GM12878 (cell line): ENCODE data around the gene AHNAK2. TPM values are rescaled to one million over a fixed set of nuclear protein-coding genes. Genes with fewer than 3 reads are reported as not detected.
A peak's percentile ranks its signal among the peaks of the same experiment; 100 is the strongest.

ENCODE experiments used
- ATAC-seq: fragments of 200-7000 bp; cut with Tn5 transposase; 3 replicates; pipeline ENCODE4 v1.9.1; 2020; ENCODE audit warnings: mild to moderate bottlenecking, moderate library complexity
- BruUV-seq: library from RNA; stranded (reverse); fragments of 400-500 nt; replicated peaks from 2 replicates; lab custom pipeline; 2021; lab: Mats Ljungman, UMichigan
- CTCF ChIA-PET: fragments of 300-600 bp; sonication (Branson Sonifier 250); formaldehyde crosslinking; extraction: SDS; loops from one replicate; lab custom pipeline; 2021; ENCODE audit warnings: inconsistent platforms; lab: Yijun Ruan, JAX
- POLR2A ChIA-PET: fragments of 350-600 bp; formaldehyde crosslinking; extraction: SDS; loops from one replicate; lab custom pipeline; 2021; ENCODE audit warnings: inconsistent platforms; lab: Charles Lee
- RAD21 ChIA-PET: fragments of 300-600 bp; sonication (Branson Sonifier 250); formaldehyde crosslinking; loops from one replicate; lab custom pipeline; 2023; ENCODE audit warnings: antibody characterized with exemption; ENCODE audit not compliant: unreplicated experiment; lab: Charles Lee
- SMC1A ChIA-PET: fragments of 300-600 bp; sonication (Branson Sonifier 250); formaldehyde crosslinking; loops from one replicate; lab custom pipeline; 2023; ENCODE audit not compliant: unreplicated experiment, uncharacterized antibody; lab: Charles Lee
- DNase-seq: peaks from one replicate; pipeline ENCODE4 v3.0.0-alpha.2; 2011; ENCODE audit warnings: low read depth, low spot score
- FAIRE-seq: peaks from 3 replicates; lab custom pipeline; 2011; peaks lifted over from hg19 to GRCh38; lab: Jason Lieb, UNC
- H2AFZ ChIP-seq: 2 replicates; pipeline ENCODE4 v1.6.0; 2011; ENCODE audit warnings: low read depth, low read length, control low read depth; ENCODE audit not compliant: control insufficient read depth
- H3K27ac ChIP-seq: 2 replicates; pipeline ENCODE4 v1.5.1; 2011; ENCODE audit warnings: control low read depth; ENCODE audit not compliant: control insufficient read depth, insufficient read depth
- H3K27me3 ChIP-seq, 2 experiments: replicated peaks in 1 of 2; 2 replicates each; pipeline versions ENCODE4 v1.6.0 to v1.6.1; 2011; ENCODE audit warnings: low read length in 1 of 2; ENCODE audit not compliant: control insufficient read depth in 2 of 2, insufficient read depth in 2 of 2
- H3K36me3 ChIP-seq, 2 experiments: 2 replicates each; pipeline ENCODE4 v1.5.1; 2011; ENCODE audit warnings: low read length in 1 of 2; ENCODE audit not compliant: control insufficient read depth in 2 of 2, insufficient read depth in 2 of 2
- H3K4me1 ChIP-seq: 2 replicates; pipeline ENCODE4 v1.6.1; 2011; ENCODE audit warnings: mild to moderate bottlenecking, low read length, moderate library complexity, mixed read lengths; ENCODE audit not compliant: control insufficient read depth, insufficient read depth
- H3K4me2 ChIP-seq: 2 replicates; pipeline ENCODE4 v1.6.0; 2011; ENCODE audit warnings: control low read depth; ENCODE audit not compliant: control insufficient read depth, insufficient read depth
- H3K4me3 ChIP-seq: fragments of 200-600 bp; sonication (generic); 2 replicates; pipeline ENCODE4 v1.5.1; 2016
- H3K79me2 ChIP-seq: 2 replicates; pipeline ENCODE4 v1.6.0; 2011; ENCODE audit warnings: low read length; ENCODE audit not compliant: control insufficient read depth, insufficient read depth
- H3K9ac ChIP-seq: 2 replicates; pipeline ENCODE4 v1.8.0; 2011; ENCODE audit warnings: low read length, control low read depth, mixed read lengths; ENCODE audit not compliant: control insufficient read depth, insufficient read depth
- H3K9me3 ChIP-seq: replicated peaks from 3 replicates; pipeline ENCODE4 v1.5.1; 2011; ENCODE audit warnings: mild to moderate bottlenecking, low read length; ENCODE audit not compliant: control insufficient read depth, insufficient read depth
- H4K20me1 ChIP-seq: 2 replicates; pipeline ENCODE4 v1.6.0; 2011; ENCODE audit not compliant: control insufficient read depth, insufficient read depth
- BACH1 ChIP-seq: fragments of 450-650 bp; IDR thresholded peaks from 2 replicates; pipeline ENCODE4 v1.6.1; 2017; ENCODE audit warnings: mild to moderate bottlenecking, borderline replicate concordance
- CBX5 ChIP-seq: sonication (generic); IDR thresholded peaks from 2 replicates; pipeline ENCODE4 v1.6.1; 2016; ENCODE audit warnings: low read depth, moderate library complexity, mild to moderate bottlenecking, inconsistent platforms
- EED ChIP-seq: sonication (generic); IDR thresholded peaks from 2 replicates; pipeline ENCODE4 v1.6.1; 2016; ENCODE audit warnings: antibody characterized with exemption, low read depth
- GATAD2B ChIP-seq: fragments of 450-650 bp; conservative IDR thresholded peaks from 2 replicates; pipeline ENCODE4 v1.6.1; 2017; ENCODE audit warnings: low read depth, mild to moderate bottlenecking, moderate library complexity
- IKZF2 ChIP-seq, 2 experiments: fragments of 450-650 bp; IDR thresholded peaks; 2 replicates each; pipeline ENCODE4 v1.6.1; 2017; ENCODE audit warnings: mild to moderate bottlenecking in 2 of 2, moderate library complexity in 2 of 2
- JUNB ChIP-seq: IDR thresholded peaks from 2 replicates; pipeline ENCODE4 v1.6.1; 2016; ENCODE audit warnings: antibody characterized with exemption, mild to moderate bottlenecking
- RUNX3 ChIP-seq: IDR thresholded peaks from 2 replicates; pipeline ENCODE4 v1.6.1; 2012; ENCODE audit warnings: low read length, inconsistent platforms
- SMAD5 ChIP-seq: IDR thresholded peaks from 2 replicates; pipeline ENCODE4 v1.6.1; 2016; ENCODE audit warnings: antibody characterized with exemption, low read depth
- SPI1 ChIP-seq: IDR thresholded peaks from 2 replicates; pipeline ENCODE4 v1.6.1; 2011; ENCODE audit warnings: low read depth, mild to moderate bottlenecking, low read length, moderate library complexity, borderline replicate concordance; ENCODE audit not compliant: insufficient read depth
- SREBF2 ChIP-seq: IDR thresholded peaks from 2 replicates; pipeline ENCODE4 v1.6.1; 2012; ENCODE audit warnings: mild to moderate bottlenecking, low read length
- WGBS: methylation state at CpG from one replicate; pipeline ENCODE4 v1.1.6; 2016; ENCODE audit warnings: low lambda C conversion rate; ENCODE audit not compliant: insufficient replicate concordance, insufficient coverage; ENCODE audit errors: missing lambda C conversion rate; 5-methylcytosine and 5-hydroxymethylcytosine counted together
- in situ Hi-C: fragments of 300-500 bp; cut with MboI; formaldehyde crosslinking; loops from 9 replicates; pipeline ENCODE4 v1.14.3; 2018; ENCODE audit warnings: mixed read lengths
- intact Hi-C: fragments of 100-400 bp; cut with micrococcal nuclease; formaldehyde crosslinking; loops from one replicate; pipeline ENCODE4 v1.14.2; 2022; ENCODE audit not compliant: unreplicated experiment
- polyA plus RNA-seq, 11 experiments: library from polyadenylated mRNA; depleted of rRNA in 4 of 11; unstranded in 6 of 11; stranded (reverse) in 5 of 11; fragments of >200 nt; fragmentation: Nextera tagmentation in 4 of 11; fragmentation: Illumina TruSeq in 1 of 11; extraction: Ambion mirVana in 4 of 11; extraction: Trizol in 1 of 11; gene quantifications; 1 replicate in 1 of 11; 2 replicates in 10 of 11; pipeline versions ENCODE4 v1.2.1 to v1.2.3, GENCODE V29; 2011 to 2016; ENCODE audit warnings: inconsistent platforms in 2 of 11, missing spikeins in 2 of 11, low read depth in 1 of 11
- total RNA-seq, 4 experiments: library from RNA; depleted of rRNA in 3 of 4; stranded (reverse); fragments of >200 nt in 3 of 4; fragmentation: Illumina TruSeq in 1 of 4; extraction: Trizol in 1 of 4; gene quantifications; 2 replicates each; pipeline versions ENCODE4 v1.2.1 to v1.2.3, GENCODE V29; 2013 to 2021
- TF ChIP-seq, protein P1 (sequence below): IDR thresholded peaks from 2 replicates; pipeline ENCODE4 v1.6.1; 2011; ENCODE audit warnings: low read depth, low read length, improper control_type of control experiment, borderline replicate concordance
- TF ChIP-seq, protein P2 (sequence below): fragments of 450-650 bp; IDR thresholded peaks from 2 replicates; pipeline ENCODE4 v1.6.1; 2016; ENCODE audit warnings: mild to moderate bottlenecking
- TF ChIP-seq, protein P3 (sequence below): fragments of 450-650 bp; formaldehyde crosslinking; IDR thresholded peaks from 2 replicates; pipeline ENCODE4 v1.4.0; 2022; ENCODE audit warnings: mild to moderate bottlenecking, moderate library complexity

AHNAK2 gene
- total and polyA plus RNA-seq, 10 of the 15 experiments (the other 5 are each of a cell fraction or from before 2014, with no cell fraction given), result 0.03 to 0.10 TPM; not detected in 8

DNA sequence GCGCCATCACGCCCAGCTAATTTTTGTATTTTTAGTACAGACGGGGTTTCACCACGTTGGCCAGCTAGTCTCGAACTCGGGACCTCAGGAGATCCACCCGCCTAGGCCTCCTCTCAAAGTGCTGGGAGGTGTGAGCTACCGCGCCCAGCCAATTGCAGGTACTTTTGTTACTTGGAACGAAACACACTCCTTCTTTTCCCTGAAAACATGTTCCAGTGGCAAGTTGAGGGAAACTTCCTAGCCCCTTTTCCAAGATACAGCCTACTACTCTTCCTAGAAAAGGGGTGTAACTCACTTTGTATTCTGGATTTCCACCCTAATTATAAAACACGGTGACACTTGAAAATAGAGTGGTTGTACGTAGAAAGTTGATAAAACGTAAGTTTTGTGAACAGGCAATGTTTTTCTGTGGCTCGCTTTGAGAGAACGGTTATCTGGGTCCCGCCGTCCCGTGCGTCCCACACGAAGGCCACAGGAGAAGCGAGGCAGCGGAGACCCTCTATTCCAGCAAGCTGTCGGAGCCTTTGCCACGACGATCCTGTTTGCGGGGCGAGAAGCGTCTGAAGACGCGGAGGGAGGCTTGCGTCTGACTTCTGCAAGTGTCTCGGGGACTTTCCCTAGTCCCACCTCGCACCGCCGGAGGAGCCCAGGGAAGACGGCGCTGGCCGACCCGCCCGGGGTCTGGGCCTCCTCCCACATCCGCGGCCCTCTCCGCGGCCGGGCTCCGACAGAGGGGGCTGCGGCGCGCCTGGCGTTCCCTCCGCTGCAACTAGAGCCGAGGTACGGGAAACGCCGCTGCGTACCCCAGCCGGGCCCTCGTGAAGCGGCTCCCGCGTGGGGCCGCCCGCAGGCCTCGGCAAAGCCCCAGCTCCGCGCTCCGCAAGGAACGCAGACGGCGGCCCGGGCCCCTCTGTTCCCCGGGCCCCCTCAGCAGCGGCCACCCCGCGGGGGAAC, 42.0 kb upstream of the AHNAK2 start:
- DNase-seq (no peak), ATAC-seq (peak; percentile 47), FAIRE-seq (no peak)
- ChIA-PET RAD21 (interaction anchor here (1.0 to 3.9 kb wide), 5 partner anchors 25 to 66 kb away, joined by 4 to 25 read pairs (median 15); partner anchors contain the start of genes CLBA1 and GPR132), POLR2A (interaction anchor here (0.6 to 2.4 kb wide), 11 partner anchors 20 to 511 kb away, joined by 3 to 13 read pairs (median 5); partner anchors contain the start of genes CLBA1, GPR132 and SIVA1), SMC1A (interaction anchor here (1.0 to 2.7 kb wide), 6 partner anchors 9 to 45 kb away, joined by 3 to 13 read pairs (median 4); partner anchors contain the start of gene GPR132), CTCF (interaction anchor here (0.7 to 3.0 kb wide), 12 partner anchors 8 to 73 kb away, joined by 3 to 25 read pairs (median 3); partner anchors contain the start of gene GPR132)
- peak overlapping the region; percentile 93 for H3K9ac ChIP-seq
- no TSS peak for BruUV-seq
- H3K79me2 ChIP-seq, result peaks cover 74% of the 10 kb centered on the region
- peak overlapping the region; percentile 89 for H3K4me3 ChIP-seq
- H3K36me3 ChIP-seq, result peaks cover 2 to 6% of the 10 kb centered on the region in 2 experiments; a peak in 3 of 4 replicates
- peak overlapping the region; percentile 97 for H3K4me2 ChIP-seq
- peak overlapping the region; percentile 46 for H2AFZ ChIP-seq
- no peaks in the 10 kb centered on the region for H3K27me3 ChIP-seq
- in situ Hi-C loops, result no loop called here
- H3K9me3 ChIP-seq, result no peaks in the 10 kb centered on the region
- peaks cover 14% of the 10 kb centered on the region for H3K4me1 ChIP-seq
- intact Hi-C loops, result loop anchor here (5.0 kb wide), 1 partner anchor 47 kb away; the partner anchor contains the start of gene GPR132
- no peaks in the 10 kb centered on the region for H4K20me1 ChIP-seq
- under 1% methylated on average over 64 of the region's 75 CpGs for WGBS
- peak overlapping the region; percentile 80 for H3K27ac ChIP-seq
- 0 out of 2 replicates have a peak, but pooled peaks have one; percentile 25 for TF ChIP-seq SMAD5
- 0 out of 2 replicates have a peak, but pooled peaks have one; percentile 12 for TF ChIP-seq EED
- TF ChIP-seq JUNB, result no peak
- TF ChIP-seq, protein P1, sequence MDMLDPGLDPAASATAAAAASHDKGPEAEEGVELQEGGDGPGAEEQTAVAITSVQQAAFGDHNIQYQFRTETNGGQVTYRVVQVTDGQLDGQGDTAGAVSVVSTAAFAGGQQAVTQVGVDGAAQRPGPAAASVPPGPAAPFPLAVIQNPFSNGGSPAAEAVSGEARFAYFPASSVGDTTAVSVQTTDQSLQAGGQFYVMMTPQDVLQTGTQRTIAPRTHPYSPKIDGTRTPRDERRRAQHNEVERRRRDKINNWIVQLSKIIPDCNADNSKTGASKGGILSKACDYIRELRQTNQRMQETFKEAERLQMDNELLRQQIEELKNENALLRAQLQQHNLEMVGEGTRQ, result no peak
- TF ChIP-seq, protein P2, sequence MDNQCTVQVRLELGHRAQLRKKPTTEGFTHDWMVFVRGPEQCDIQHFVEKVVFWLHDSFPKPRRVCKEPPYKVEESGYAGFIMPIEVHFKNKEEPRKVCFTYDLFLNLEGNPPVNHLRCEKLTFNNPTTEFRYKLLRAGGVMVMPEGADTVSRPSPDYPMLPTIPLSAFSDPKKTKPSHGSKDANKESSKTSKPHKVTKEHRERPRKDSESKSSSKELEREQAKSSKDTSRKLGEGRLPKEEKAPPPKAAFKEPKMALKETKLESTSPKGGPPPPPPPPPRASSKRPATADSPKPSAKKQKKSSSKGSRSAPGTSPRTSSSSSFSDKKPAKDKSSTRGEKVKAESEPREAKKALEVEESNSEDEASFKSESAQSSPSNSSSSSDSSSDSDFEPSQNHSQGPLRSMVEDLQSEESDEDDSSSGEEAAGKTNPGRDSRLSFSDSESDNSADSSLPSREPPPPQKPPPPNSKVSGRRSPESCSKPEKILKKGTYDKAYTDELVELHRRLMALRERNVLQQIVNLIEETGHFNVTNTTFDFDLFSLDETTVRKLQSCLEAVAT, result peak; percentile 53; the same call in 1 of the 2 replicates
- TF ChIP-seq SPI1, result no peak
- 0 out of 2 replicates have a peak, but pooled peaks have one; percentile 94 for TF ChIP-seq GATAD2B
- TF ChIP-seq RUNX3, result 0 out of 2 replicates have a peak, but pooled peaks have one; percentile 2
- TF ChIP-seq, protein P3, sequence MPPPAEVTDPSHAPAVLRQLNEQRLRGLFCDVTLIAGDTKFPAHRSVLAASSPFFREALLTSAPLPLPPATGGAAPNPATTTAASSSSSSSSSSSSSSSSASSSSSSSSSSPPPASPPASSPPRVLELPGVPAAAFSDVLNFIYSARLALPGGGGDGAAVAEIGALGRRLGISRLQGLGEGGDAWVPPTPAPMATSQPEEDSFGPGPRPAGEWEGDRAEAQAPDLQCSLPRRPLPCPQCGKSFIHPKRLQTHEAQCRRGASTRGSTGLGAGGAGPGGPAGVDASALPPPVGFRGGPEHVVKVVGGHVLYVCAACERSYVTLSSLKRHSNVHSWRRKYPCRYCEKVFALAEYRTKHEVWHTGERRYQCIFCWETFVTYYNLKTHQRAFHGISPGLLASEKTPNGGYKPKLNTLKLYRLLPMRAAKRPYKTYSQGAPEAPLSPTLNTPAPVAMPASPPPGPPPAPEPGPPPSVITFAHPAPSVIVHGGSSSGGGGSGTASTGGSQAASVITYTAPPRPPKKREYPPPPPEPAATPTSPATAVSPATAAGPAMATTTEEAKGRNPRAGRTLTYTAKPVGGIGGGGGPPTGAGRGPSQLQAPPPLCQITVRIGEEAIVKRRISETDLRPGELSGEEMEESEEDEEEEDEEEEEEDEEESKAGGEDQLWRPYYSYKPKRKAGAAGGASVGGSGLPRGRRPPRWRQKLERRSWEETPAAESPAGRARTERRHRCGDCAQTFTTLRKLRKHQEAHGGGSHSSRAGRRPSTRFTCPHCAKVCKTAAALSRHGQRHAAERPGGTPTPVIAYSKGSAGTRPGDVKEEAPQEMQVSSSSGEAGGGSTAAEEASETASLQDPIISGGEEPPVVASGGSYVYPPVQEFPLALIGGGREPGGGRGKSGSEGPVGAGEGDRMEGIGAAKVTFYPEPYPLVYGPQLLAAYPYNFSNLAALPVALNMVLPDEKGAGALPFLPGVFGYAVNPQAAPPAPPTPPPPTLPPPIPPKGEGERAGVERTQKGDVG, result no peak
- TF ChIP-seq IKZF2 (IDR thresholded peaks at IDR 0.05), result 0 out of 4 replicates have a peak, but pooled peaks of 1 of the 2 experiments have one; percentile 28
- peak; percentile 54; the same call in 1 of the 2 replicates for TF ChIP-seq BACH1
- no peak for TF ChIP-seq SREBF2
- TF ChIP-seq CBX5, result no peak
